Ishikawa (cell line): Measurements from ENCODE around the gene RYR2.

Source experiments
- FOXM1 ChIP-seq: IDR thresholded peaks from 2 replicates; pipeline ENCODE4 v1.6.1; 2012; ENCODE audit warnings: low read depth, borderline replicate concordance
- YY1 ChIP-seq: IDR thresholded peaks from 2 replicates; pipeline ENCODE4 v1.6.1; 2012; ENCODE audit warnings: low read depth
- TF ChIP-seq, protein P1 (sequence below): IDR thresholded peaks from 2 replicates; pipeline ENCODE4 v1.6.1; 2012

GRCh38 chr1:237394281-237394680, 352.3 kb downstream of the RYR2 start:
- no peak for TF ChIP-seq FOXM1
- TF ChIP-seq, protein P1, sequence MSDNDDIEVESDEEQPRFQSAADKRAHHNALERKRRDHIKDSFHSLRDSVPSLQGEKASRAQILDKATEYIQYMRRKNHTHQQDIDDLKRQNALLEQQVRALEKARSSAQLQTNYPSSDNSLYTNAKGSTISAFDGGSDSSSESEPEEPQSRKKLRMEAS, result no peak
- no peak for TF ChIP-seq YY1
